Stomach (tissue), 4 donors: ENCODE measurements around the gene C3orf38.

Experiments
- CTCF ChIP-seq, 7 experiments: fragments of 450-650 bp in 4 of 7; fragments of 200-600 bp in 3 of 7; sonication (generic) in 3 of 7; IDR thresholded peaks; one replicate each; pipeline ENCODE4 v1.5.1; 2016 to 2019; ENCODE audit warnings: antibody characterized with exemption in 7 of 7, control low read depth in 2 of 7, mild to moderate bottlenecking in 1 of 7
- EP300 ChIP-seq: sonication (generic); formaldehyde crosslinking; IDR thresholded peaks from one replicate; pipeline ENCODE4 v1.6.1; 2017; ENCODE audit warnings: antibody characterized with exemption
- POLR2A ChIP-seq, 4 donors: fragments of 450-650 bp; IDR thresholded peaks; one replicate each; pipeline ENCODE4 v1.6.1; 2016; ENCODE audit warnings: antibody characterized with exemption in 4 of 4, control low read depth in 2 of 4, mild to moderate bottlenecking in 1 of 4, moderate library complexity in 1 of 4
- POLR2AphosphoS5 ChIP-seq, 3 donors: sonication (generic); formaldehyde crosslinking; IDR thresholded peaks; one replicate each; pipeline ENCODE4 v1.6.1; 2016; ENCODE audit warnings: antibody characterized with exemption in 3 of 3

- TF ChIP-seq POLR2A (IDR thresholded peaks at IDR 0.05) (no peak), CTCF (IDR thresholded peaks at IDR 0.05) (no peak), EP300 (no peak), POLR2AphosphoS5 (IDR thresholded peaks at IDR 0.05) (no peak)
Measured at GRCh38 chr3:88195951-88196434, 46.2 kb downstream of the C3orf38 start.
